Measurements from ENCODE around the gene ADAMTS13. TPM values are rescaled to one million over a fixed set of nuclear protein-coding genes. Genes with fewer than 3 reads are reported as not detected.

The ADAMTS13 gene
- total and polyA plus RNA-seq, 9 of the 15 experiments (the other 6 are each of a cell fraction or from before 2014, with no cell fraction given) = 0.03 to 0.20 (median 0.04) TPM; not detected in 4

GRCh38 chr9:133378408-133378962 lies 43.7 kb upstream of the ADAMTS13 start:
- peaks cover 5% of the 10 kb centered on the region for H3K9me3 ChIP-seq (replicated peaks; ENCODE audit: control insufficient read depth, insufficient read depth, low read depth, low read length)
- H3K27ac ChIP-seq (ENCODE audit: extremely low read depth, low read depth, low read length) = no peak overlapping the region
- H3K27me3 ChIP-seq (ENCODE audit: control insufficient read depth in 2 of 2, insufficient read depth in 2 of 2, low read length in 2 of 2) = no peaks in the 10 kb centered on the region; a peak in 1 of 5 replicates
- H2AFZ ChIP-seq (ENCODE audit: low read depth, low read length) = no peak overlapping the region
- DNase-seq (ENCODE audit: extremely low read depth in 1 of 4, low spot score in 3 of 4) = no peak
- H3K4me1 ChIP-seq (replicated peaks in 1 of 2; ENCODE audit: control insufficient read depth in 2 of 2, insufficient read depth in 2 of 2, low read length in 2 of 2) = peaks cover 18 to 29% of the 10 kb centered on the region in 2 experiments; a peak in 4 of 5 replicates
- H3K79me2 ChIP-seq (ENCODE audit: control insufficient read depth, insufficient read depth, low read length) = peaks cover 32% of the 10 kb centered on the region
- ChIA-PET POLR2A (interaction anchor here (0.6 to 8.3 kb wide), 8 partner anchors 8 to 73 kb away, joined by 3 to 81 read pairs (median 6); partner anchors contain the start of genes MED22 and RPL7A), CTCF (ENCODE audit: low intra/inter-chr PET ratio) (no interaction called here)
- WGBS (ENCODE audit: insufficient coverage, low coverage, missing lambda C conversion rate) = 27% methylated on average over 1 of the region's 1 CpG
- H3K9ac ChIP-seq (ENCODE audit: insufficient read depth in 1 of 2, low read depth in 2 of 2, low read length in 2 of 2) = peak overlapping the region in 1 of 2 experiments; percentile 19; a peak in 1 of 4 replicates
- FAIRE-seq = no peak
- H3K4me2 ChIP-seq (ENCODE audit: insufficient read depth, low read length) = no peak overlapping the region
- no peak for ATAC-seq
- no TSS peak for BruUV-seq (replicated peaks)
- H3K9me1 ChIP-seq (ENCODE audit: control insufficient read depth, insufficient read depth, low read length) = no peaks in the 10 kb centered on the region
- in situ Hi-C loops (cut with MboI) (no loop called here), intact Hi-C loops (cut with micrococcal nuclease) (no loop called here)
- H3K4me3 ChIP-seq = no peak overlapping the region
- TF ChIP-seq NFIC (IDR thresholded peaks at IDR 0.05) = peak; percentile 97
- peak; percentile 91 for TF ChIP-seq NFIX (CRISPR knock-in tag; IDR thresholded peaks at IDR 0.05; ENCODE audit: low read depth)
- TF ChIP-seq BDP1 (IDR thresholded peaks at IDR 0.05; ENCODE audit: insufficient read depth, insufficient read length) = no peak
- no peak for TF ChIP-seq ZNF76 (CRISPR knock-in tag; IDR thresholded peaks at IDR 0.05; ENCODE audit: borderline replicate concordance)
- no peak for TF ChIP-seq HCFC1 (IDR thresholded peaks at IDR 0.05; ENCODE audit: low read depth, low read length)
- peaks cover 6% of the 10 kb centered on the region; the same call in 1 of the 2 replicates for H4K20me1 ChIP-seq (replicated peaks; ENCODE audit: control insufficient read depth, insufficient read depth, low read length)
- peaks cover 6% of the 10 kb centered on the region; the same call in 1 of the 3 replicates for H3K36me3 ChIP-seq (ENCODE audit: control insufficient read depth, insufficient read depth, low read length)
